ENCODE measurements around the gene SUPT3H.

- TF ChIP-seq CTCF (conservative IDR thresholded peaks at IDR 0.05) (no peak), ZFX (IDR thresholded peaks at IDR 0.05) (no peak)
Observed at GRCh38 chr6:45138765-45139164, 239.0 kb downstream of the SUPT3H start.
